Large intestine (tissue), 3 donors: ENCODE data around the gene MFN1. TPM values are rescaled to one million over a fixed set of nuclear protein-coding genes. Genes with fewer than 3 reads are reported as not detected.

Experiments
- DNase-seq, 2 donors: peaks; one replicate each; pipeline versions ENCODE4 v3.0.0 to v3.0.0-alpha.2; 2013
- H3K27ac ChIP-seq: one replicate; pipeline ENCODE4 v1.5.1; 2013; ENCODE audit warnings: low read length
- H3K27me3 ChIP-seq: 2 replicates; pipeline ENCODE4 v1.6.1; 2013; ENCODE audit warnings: low read length; ENCODE audit not compliant: control insufficient read depth, insufficient read depth
- H3K36me3 ChIP-seq: 2 replicates; pipeline ENCODE4 v1.6.1; 2013; ENCODE audit warnings: low read length; ENCODE audit not compliant: control insufficient read depth, insufficient read depth
- H3K4me1 ChIP-seq: one replicate; pipeline ENCODE4 v1.6.1; 2013; ENCODE audit warnings: low read length; ENCODE audit not compliant: control insufficient read depth, insufficient read depth
- H3K4me3 ChIP-seq: one replicate; pipeline ENCODE4 v1.5.1; 2013; ENCODE audit warnings: low read length
- H3K9me3 ChIP-seq: one replicate; pipeline ENCODE4 v1.6.1; 2013; ENCODE audit warnings: mild to moderate bottlenecking, low read depth, low read length, moderate library complexity; ENCODE audit not compliant: control insufficient read depth
- WGBS: methylation state at CpG from one replicate; pipeline ENCODE4 v1.1.5; 2013; ENCODE audit warnings: low lambda C conversion rate; ENCODE audit not compliant: insufficient coverage; 5-methylcytosine and 5-hydroxymethylcytosine counted together
- polyA plus RNA-seq: library from polyadenylated mRNA; unstranded; fragments of 120-200 nt; gene quantifications from one replicate; pipeline ENCODE4 v1.2.1, GENCODE V29; 2013

Gene MFN1
- polyA plus RNA-seq, 1 donor = 38.8 TPM

DNA sequence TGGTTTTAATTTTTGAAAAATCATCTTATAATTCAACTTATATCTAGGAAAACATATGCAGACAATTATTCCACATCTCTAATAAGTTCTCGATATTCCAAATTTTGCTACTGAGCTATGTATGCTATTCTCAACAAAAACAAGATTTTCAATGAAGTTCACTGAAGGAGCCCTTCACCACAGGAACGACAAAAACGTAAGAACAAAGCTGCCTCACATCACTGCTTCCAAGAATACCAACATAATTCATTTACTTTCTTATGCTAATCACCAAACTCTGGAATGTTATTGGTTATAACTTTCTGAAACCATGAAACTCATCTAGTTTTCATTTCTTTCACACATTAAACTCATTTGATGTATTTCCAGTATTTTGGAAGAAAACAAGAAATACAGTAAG, 54.1 kb downstream of the MFN1 start:
- Histone ChIP-seq H3K27me3 (no peaks in the 10 kb centered on the region), H3K27ac (no peak overlapping the region), H3K9me3 (no peaks in the 10 kb centered on the region), H3K4me3 (no peak overlapping the region), H3K4me1 (no peaks in the 10 kb centered on the region), H3K36me3 (peaks cover 20% of the 10 kb centered on the region)
- WGBS = 83% methylated on average over 1 of the region's 3 CpGs
- no peak for DNase-seq

DNA sequence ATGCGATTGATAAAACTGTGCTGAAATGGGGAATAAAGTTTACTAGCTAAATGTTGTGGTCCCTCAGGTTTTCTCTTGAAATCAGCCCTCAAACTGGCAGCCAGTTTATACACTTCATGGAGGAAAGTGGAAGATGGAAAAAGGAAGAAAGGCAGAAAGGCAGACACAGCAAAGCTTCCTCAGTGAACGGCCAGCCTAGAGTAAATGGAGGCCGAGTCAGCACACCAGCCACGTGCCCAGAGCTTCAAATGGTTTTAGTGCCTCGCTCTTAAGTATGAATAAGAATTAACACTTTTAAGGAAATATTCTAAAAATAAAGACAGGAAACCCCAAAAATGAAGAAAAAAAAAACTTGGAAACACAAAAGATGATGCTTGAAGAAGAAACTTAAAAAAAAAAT, 55.5 kb downstream of the MFN1 start:
- Histone ChIP-seq H3K4me3 (no peak overlapping the region), H3K27me3 (no peaks in the 10 kb centered on the region), H3K9me3 (no peaks in the 10 kb centered on the region), H3K27ac (no peak overlapping the region), H3K36me3 (peaks cover 15% of the 10 kb centered on the region), H3K4me1 (no peaks in the 10 kb centered on the region)
- no peak for DNase-seq
- WGBS = 100% methylated on average over 3 of the region's 5 CpGs

DNA sequence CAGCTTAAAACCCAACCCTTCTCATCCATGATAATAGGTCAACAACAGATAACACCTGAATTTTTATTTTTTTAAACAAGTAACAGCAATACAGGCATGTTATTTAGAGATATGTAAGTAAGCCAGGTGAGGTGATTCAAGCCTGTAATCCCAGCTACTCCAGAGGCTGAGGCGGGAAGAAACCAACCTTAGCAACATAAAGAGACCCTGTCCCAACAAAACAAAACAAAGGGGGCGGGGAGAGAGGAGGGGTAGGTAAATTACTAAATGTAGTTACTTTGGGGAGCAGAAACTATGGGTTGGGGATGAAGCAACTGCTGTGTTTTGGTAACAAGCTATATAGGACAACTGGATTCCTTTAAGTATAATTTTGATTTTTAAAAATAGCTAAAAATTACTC, 56.8 kb downstream of the MFN1 start:
- Histone ChIP-seq H3K36me3 (peaks cover 15% of the 10 kb centered on the region), H3K27ac (no peak overlapping the region), H3K27me3 (no peaks in the 10 kb centered on the region), H3K4me3 (no peak overlapping the region), H3K4me1 (no peaks in the 10 kb centered on the region), H3K9me3 (no peaks in the 10 kb centered on the region)
- DNase-seq = no peak
- WGBS = 92% methylated on average over 2 of the region's 2 CpGs

DNA sequence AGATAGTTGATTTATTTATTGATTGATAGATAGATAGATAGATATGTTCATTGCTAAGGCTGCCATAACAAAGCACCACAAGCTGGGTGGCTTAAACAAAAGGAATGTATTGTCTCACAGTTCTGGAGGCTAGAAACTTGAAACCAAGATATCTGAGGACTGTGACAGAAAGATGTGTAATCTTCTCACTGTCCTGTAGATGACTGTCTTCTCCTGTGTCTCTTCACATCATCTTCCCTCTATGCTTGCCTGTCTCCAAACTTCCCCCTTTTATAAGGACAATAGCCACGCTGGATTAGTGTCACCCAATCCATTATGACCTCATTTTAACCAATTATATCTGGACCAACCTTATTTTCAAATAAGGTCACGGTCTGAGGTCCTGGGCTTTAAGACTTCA, 62.8 kb downstream of the MFN1 start:
- no peaks in the 10 kb centered on the region for H3K9me3 ChIP-seq
- WGBS = no CpG with 5 or more reads among the region's 2 CpGs
- peaks cover 5% of the 10 kb centered on the region for H3K36me3 ChIP-seq
- H3K4me1 ChIP-seq = no peaks in the 10 kb centered on the region
- no peak for DNase-seq
- H3K4me3 ChIP-seq = no peak overlapping the region
- H3K27me3 ChIP-seq = no peaks in the 10 kb centered on the region
- H3K27ac ChIP-seq = no peak overlapping the region

DNA sequence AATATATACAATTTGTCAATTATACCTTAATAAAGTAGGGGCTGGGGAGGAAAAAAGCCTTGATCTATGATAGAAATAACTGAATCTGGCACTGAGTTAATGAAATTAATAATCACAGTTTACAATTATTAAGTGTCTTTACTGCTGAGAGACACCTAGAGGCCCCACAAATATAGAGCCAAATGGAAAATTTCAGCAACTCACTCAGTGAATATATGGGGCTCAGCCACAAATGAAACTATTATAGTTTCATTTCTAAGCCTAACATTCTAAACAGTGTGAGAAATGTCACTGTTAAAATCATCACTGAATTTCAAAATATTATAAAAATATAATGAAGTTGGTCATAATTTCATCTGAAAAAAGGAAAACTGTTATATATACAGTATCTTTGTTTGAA, 63.5 kb downstream of the MFN1 start:
- Histone ChIP-seq H3K27ac (no peak overlapping the region), H3K36me3 (peaks cover 5% of the 10 kb centered on the region), H3K4me1 (no peaks in the 10 kb centered on the region), H3K9me3 (no peaks in the 10 kb centered on the region), H3K4me3 (no peak overlapping the region), H3K27me3 (no peaks in the 10 kb centered on the region)
- DNase-seq = no peak

DNA sequence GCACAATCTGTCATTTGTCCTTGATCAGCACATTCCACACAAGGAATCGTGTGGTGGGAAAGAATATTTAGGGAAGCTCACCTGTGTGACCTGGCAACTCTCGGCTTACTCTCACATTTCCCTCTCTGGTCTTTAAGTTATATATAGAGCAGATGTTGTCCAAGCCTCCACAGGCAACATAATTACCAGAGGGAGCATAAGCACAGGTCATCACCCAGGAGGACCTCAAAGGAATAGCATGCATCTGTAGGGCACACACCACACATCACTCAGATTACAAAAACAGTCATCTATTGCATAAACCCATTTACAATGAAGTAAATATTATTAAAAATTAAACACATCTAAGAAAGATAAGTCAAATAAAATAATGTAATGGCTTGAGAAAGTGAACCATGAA, 67.3 kb downstream of the MFN1 start:
- Histone ChIP-seq H3K27ac (no peak overlapping the region), H3K27me3 (no peaks in the 10 kb centered on the region), H3K4me1 (no peaks in the 10 kb centered on the region), H3K4me3 (no peak overlapping the region), H3K36me3 (peaks cover 5% of the 10 kb centered on the region), H3K9me3 (no peaks in the 10 kb centered on the region)
- no CpG with 5 or more reads among the region's 2 CpGs for WGBS
- DNase-seq = no peak

DNA sequence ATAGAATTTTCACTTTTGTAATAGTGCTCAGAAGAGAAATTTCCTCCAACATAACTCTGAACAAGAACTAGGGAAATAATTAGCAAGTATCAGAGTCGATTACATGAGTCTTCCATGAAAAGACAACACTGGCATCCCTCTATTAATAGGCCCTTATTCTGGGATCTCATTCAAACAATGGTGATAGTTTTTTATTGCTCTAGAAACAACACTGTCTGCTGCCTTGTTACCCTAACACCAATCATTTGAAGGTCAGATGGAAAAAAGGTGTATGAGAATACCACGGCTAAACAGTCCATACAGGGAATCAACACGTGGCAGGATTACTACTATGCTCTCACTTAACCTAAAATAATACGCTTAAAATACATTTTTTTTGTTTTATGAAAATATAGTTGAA, 67.9 kb downstream of the MFN1 start:
- Histone ChIP-seq H3K4me1 (no peaks in the 10 kb centered on the region), H3K4me3 (no peak overlapping the region), H3K27ac (no peak overlapping the region), H3K9me3 (no peaks in the 10 kb centered on the region), H3K36me3 (peaks cover 5% of the 10 kb centered on the region), H3K27me3 (no peaks in the 10 kb centered on the region)
- 90% methylated on average over 3 of the region's 4 CpGs for WGBS
- no peak for DNase-seq

DNA sequence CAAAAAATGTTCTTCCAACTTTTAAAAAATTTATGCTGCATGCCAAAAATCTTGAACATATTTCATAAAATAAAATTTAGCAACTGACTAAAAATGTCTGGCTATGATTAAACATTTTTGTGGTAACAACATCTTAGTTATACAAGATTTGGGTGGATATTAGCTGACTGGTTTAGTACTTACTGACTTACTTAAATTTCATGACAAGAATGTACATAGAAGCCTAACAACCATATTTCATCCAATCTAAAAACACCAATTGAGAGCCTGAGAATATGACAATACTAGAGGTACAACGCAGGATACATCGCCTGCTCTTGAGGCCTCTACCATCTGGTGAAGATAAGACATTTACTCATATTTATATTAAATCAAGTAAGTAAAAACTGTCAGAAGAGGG, 69.2 kb downstream of the MFN1 start:
- no peaks in the 10 kb centered on the region for H3K9me3 ChIP-seq
- no peak overlapping the region for H3K4me3 ChIP-seq
- no peaks in the 10 kb centered on the region for H3K27me3 ChIP-seq
- H3K27ac ChIP-seq = no peak overlapping the region
- DNase-seq = no peak
- H3K36me3 ChIP-seq = peaks cover 5% of the 10 kb centered on the region
- WGBS = 100% methylated on average over 2 of the region's 2 CpGs
- no peaks in the 10 kb centered on the region for H3K4me1 ChIP-seq

DNA sequence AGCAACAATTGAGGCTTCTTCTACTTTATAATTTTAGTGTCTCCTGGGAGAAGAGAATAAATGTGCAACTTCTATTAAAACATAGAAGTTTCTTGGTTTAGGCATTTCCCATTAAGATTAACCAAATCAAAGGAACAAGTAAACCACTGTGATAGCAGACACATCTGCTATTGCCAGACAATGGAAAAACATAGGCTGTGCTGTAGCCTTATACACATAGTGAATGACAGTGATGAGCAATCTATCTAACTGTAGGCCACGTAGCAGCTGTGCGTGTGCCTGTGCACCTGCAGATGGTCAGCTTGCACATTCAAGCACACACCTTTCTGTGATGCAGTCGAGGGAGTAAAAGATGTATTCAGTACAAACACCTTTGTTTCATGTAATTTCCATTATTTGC, 71.1 kb downstream of the MFN1 start:
- Histone ChIP-seq H3K27ac (no peak overlapping the region), H3K27me3 (no peaks in the 10 kb centered on the region), H3K4me3 (no peak overlapping the region), H3K36me3 (peaks cover 5% of the 10 kb centered on the region), H3K4me1 (no peaks in the 10 kb centered on the region), H3K9me3 (no peaks in the 10 kb centered on the region)
- no peak for DNase-seq
- 80% methylated on average over 1 of the region's 3 CpGs for WGBS

DNA sequence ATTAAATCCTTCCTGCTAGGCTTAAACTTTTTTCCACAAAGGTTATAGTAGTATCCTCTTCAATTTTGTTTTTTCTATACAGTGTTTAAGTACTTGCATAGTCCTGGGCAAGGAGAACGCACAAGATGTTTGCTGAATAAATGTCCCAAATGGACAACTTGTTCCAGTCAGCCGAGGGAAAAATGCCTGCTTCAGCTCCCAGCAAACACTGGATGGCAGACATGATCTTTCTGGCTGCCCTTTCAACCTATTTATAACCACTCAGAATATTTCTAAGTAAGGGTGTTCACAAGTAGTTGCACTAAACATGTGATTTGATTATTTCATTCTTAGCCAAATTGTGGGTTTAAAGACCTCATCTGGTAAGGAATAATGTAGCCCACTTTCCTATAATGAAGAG, 74.0 kb downstream of the MFN1 start:
- no peak for DNase-seq
- Histone ChIP-seq H3K27ac (no peak overlapping the region), H3K4me3 (no peak overlapping the region), H3K36me3 (peaks cover 3% of the 10 kb centered on the region), H3K4me1 (no peaks in the 10 kb centered on the region), H3K9me3 (no peaks in the 10 kb centered on the region), H3K27me3 (no peaks in the 10 kb centered on the region)
- no CpG with 5 or more reads among the region's 2 CpGs for WGBS

DNA sequence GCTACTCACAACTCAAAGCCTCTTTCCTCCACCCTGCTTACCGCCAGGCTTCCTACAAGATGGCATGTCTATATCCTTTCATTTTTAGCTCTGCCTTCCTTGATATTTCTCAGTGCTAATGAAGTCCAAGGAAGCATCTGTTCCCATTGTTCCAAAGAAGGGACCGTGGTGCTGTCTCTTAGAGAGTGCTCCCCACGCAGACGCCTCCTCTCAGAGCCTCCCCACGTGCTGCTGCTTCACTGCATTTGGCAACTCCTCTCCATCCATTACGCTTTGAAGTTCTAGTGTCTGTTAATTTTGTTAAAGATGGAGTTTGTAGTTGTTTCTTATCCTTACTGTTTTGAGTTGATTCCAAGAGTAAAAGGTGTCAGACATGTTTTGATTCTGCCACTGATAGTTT, 77.6 kb downstream of the MFN1 start:
- Histone ChIP-seq H3K9me3 (no peaks in the 10 kb centered on the region), H3K4me1 (no peaks in the 10 kb centered on the region), H3K36me3 (peaks cover 2% of the 10 kb centered on the region), H3K4me3 (no peak overlapping the region), H3K27me3 (no peaks in the 10 kb centered on the region), H3K27ac (no peak overlapping the region)
- no CpG with 5 or more reads among the region's 6 CpGs for whole genome bisulfite sequencing
- DNase-seq = no peak
